Glutamatergic neuron (in vitro differentiated cells): Measurements from ENCODE around the gene LSMEM2. TPM values are rescaled to one million over a fixed set of nuclear protein-coding genes. Genes with fewer than 3 reads are reported as not detected.
A peak's percentile ranks its signal among the peaks of the same experiment; 100 is the strongest.

ENCODE experiments used
- DNase-seq: peaks from one replicate; pipeline ENCODE4 v3.0.0; 2022
- H3K27ac Mint-ChIP-seq: one replicate; pipeline ENCODE4 v1.8.0; 2020; ENCODE audit warnings: mild to moderate bottlenecking, mixed read lengths, inconsistent platforms; ENCODE audit not compliant: unreplicated experiment
- H3K27me3 Mint-ChIP-seq: one replicate; pipeline ENCODE4 v1.8.0; 2020; ENCODE audit warnings: mild to moderate bottlenecking, moderate library complexity, mixed read lengths, inconsistent platforms; ENCODE audit not compliant: unreplicated experiment
- H3K36me3 Mint-ChIP-seq: one replicate; pipeline ENCODE4 v1.8.0; 2020; ENCODE audit warnings: mild to moderate bottlenecking, mixed read lengths, inconsistent platforms; ENCODE audit not compliant: unreplicated experiment
- H3K4me1 Mint-ChIP-seq: one replicate; pipeline ENCODE4 v1.8.0; 2020; ENCODE audit warnings: mild to moderate bottlenecking, low read depth, mixed read lengths, inconsistent platforms; ENCODE audit not compliant: unreplicated experiment
- H3K4me3 Mint-ChIP-seq: one replicate; pipeline ENCODE4 v1.8.0; 2020; ENCODE audit warnings: mild to moderate bottlenecking, mixed read lengths, inconsistent platforms; ENCODE audit not compliant: unreplicated experiment
- H3K9me3 Mint-ChIP-seq: one replicate; pipeline ENCODE4 v1.8.0; 2020; ENCODE audit warnings: mild to moderate bottlenecking, moderate library complexity, mixed read lengths, inconsistent platforms; ENCODE audit not compliant: unreplicated experiment
- total RNA-seq: library from RNA; stranded (reverse); fragmentation: NEBNext Ultra II Directional; extraction: Animal tissue kit (Norgen Biotek cat#: 25700); gene quantifications from one replicate; pipeline ENCODE4 v1.2.1, GENCODE V29; 2021; ENCODE audit not compliant: unreplicated experiment
- TF ChIP-seq, protein P1 (sequence below): fragments of 200-600 bp; sonication (generic); IDR thresholded peaks from one replicate; pipeline ENCODE4 v1.5.0; 2021; ENCODE audit not compliant: partially characterized antibody, unreplicated experiment

The LSMEM2 gene
- total RNA-seq, 1 donor from 2014 or later = not detected

DNA sequence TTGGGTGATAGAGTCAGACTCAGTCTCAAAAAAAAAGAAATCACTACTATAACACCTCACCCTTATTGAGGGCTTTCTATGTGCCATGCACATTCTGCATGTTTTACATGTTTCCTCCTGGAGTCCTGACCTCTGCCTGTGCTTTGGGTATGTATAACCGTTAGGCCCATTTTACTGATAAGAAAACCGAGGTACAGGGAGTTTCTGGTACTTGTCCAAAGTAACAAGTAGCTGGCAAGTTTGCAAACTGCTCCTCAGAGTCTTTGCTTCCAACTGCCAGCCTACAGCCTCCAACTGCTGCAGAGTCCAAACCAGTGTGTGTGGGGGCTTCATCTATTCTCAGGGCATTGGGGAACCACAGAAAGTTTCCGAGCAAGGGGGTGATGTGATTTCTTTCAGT lies 46.6 kb upstream of the LSMEM2 start:
- no peak for DNase-seq
- H3K27ac Mint-ChIP-seq = no peak overlapping the region
- TF ChIP-seq, protein P1, sequence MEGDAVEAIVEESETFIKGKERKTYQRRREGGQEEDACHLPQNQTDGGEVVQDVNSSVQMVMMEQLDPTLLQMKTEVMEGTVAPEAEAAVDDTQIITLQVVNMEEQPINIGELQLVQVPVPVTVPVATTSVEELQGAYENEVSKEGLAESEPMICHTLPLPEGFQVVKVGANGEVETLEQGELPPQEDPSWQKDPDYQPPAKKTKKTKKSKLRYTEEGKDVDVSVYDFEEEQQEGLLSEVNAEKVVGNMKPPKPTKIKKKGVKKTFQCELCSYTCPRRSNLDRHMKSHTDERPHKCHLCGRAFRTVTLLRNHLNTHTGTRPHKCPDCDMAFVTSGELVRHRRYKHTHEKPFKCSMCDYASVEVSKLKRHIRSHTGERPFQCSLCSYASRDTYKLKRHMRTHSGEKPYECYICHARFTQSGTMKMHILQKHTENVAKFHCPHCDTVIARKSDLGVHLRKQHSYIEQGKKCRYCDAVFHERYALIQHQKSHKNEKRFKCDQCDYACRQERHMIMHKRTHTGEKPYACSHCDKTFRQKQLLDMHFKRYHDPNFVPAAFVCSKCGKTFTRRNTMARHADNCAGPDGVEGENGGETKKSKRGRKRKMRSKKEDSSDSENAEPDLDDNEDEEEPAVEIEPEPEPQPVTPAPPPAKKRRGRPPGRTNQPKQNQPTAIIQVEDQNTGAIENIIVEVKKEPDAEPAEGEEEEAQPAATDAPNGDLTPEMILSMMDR = no peak
- no peak overlapping the region for H3K4me3 Mint-ChIP-seq
- no peaks in the 10 kb centered on the region for H3K36me3 Mint-ChIP-seq
- H3K4me1 Mint-ChIP-seq = peaks cover 18% of the 10 kb centered on the region
- peaks cover 17% of the 10 kb centered on the region for H3K9me3 Mint-ChIP-seq
- H3K27me3 Mint-ChIP-seq = peaks cover 15% of the 10 kb centered on the region

DNA sequence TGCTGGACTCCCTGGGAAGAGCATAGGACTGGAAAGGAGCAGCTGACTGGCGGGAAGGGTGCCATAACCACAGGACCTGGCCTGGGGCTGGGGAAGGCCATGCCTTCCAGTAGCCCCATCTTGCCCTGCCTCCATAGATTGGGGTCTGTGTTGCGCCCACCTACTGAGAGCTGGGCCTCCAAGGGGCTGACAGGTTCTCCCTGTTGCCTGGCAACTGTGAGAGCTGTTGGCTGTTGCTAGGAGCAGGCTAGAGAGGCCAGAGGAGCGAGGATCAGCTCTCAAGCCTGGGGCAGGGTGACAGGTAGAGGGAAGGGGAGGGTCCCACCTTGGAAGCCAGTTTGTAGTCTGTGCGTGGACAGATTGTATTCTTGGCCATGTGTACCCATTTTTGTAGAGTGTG lies 45.7 kb upstream of the LSMEM2 start:
- Mint-ChIP-seq H3K36me3 (no peaks in the 10 kb centered on the region), H3K9me3 (peaks cover 19% of the 10 kb centered on the region), H3K4me3 (peak overlapping the region; percentile 35), H3K27ac (no peak overlapping the region), H3K27me3 (peaks cover 18% of the 10 kb centered on the region), H3K4me1 (peaks cover 16% of the 10 kb centered on the region)
- DNase-seq = no peak
- TF ChIP-seq, protein P1 = no peak

DNA sequence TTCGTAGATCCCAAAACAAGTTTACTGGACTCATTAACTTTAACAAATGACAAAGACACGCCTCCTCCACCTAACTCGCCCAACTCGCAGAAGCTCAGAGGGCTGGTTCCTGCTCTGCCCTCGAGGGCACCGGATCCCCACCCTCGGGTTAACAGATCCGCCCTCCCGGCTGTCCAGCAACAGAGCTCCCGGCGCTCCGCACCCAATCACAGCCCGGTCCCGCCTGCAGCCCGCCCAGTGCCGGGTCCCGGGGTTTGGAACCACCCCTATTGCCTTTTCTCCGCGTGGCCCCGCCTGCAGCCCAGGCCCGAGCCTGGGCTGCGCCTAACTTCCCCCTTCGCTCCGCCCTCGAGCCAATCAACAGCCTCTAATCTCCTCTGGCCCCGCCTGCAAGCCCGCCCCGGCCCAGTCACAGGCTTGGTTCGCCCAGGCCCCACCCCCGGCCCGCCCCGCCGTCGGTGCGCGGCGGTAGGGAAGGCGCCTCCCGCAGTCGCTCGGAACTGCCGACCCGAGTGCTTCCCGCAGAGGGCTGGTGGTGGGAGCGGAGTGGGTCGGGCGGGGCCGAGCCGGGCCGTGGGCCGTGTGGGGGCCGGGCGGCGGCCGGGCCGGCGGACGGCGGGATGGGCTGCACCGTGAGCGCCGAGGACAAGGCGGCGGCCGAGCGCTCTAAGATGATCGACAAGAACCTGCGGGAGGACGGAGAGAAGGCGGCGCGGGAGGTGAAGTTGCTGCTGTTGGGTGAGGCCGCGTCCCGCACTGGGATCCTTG lies 43.0 kb upstream of the LSMEM2 start, which contains the start of gene GNAI2:
Gene GNAI2, plus strand, starts transcription at position 489 of the 768 bp plus-strand sequence. Its CDS starts 132 bp downstream, at position 621.
- Mint-ChIP-seq H3K9me3 (peaks cover 18% of the 10 kb centered on the region), H3K27ac (peak within 1 kb of the TSS; percentile 98), H3K4me1 (peaks cover 29% of the 10 kb centered on the region), H3K27me3 (peaks cover 25% of the 10 kb centered on the region), H3K4me3 (peak within 1 kb of the TSS; percentile 98), H3K36me3 (no peaks in the 10 kb centered on the region)
- TF ChIP-seq, protein P1 = no peak
- peak; percentile 98 for DNase-seq

DNA sequence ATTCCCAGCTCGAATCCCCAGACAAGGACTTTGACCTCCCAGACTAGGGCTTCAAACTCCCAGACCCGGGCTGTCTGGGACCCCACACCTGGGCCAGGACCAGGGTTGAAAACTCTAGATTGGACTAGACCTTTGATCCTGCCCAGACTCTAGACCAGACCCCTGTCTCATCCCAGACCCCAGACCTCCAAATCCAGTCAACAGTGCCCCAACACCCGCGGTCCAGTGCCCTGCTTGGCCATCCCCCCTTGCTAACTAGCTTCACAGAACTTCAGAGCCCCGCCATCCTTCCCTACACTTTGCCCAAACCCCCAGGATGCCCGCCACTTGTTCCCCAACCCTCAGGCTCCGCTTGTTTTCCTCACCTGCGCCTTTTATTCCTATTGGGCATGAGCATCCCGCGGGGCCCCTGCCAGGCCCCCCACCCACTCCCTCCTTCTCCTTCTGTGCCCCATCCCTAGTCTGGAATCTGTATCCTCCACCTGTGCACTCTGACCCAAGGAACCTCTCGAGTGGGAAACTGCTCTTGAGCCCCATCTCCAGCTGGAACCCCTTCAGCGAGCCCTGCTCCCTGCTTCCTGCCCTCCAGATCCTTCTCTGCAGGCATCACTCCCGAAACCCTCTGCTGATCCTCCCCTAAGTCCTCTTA lies 42.3 kb upstream of the LSMEM2 start:
- Mint-ChIP-seq H3K4me3 (peak overlapping the region; percentile 98), H3K36me3 (no peaks in the 10 kb centered on the region), H3K4me1 (peaks cover 34% of the 10 kb centered on the region), H3K9me3 (peaks cover 19% of the 10 kb centered on the region), H3K27ac (peak overlapping the region; percentile 98), H3K27me3 (peaks cover 28% of the 10 kb centered on the region)
- no peak for DNase-seq
- TF ChIP-seq, protein P1 = no peak

DNA sequence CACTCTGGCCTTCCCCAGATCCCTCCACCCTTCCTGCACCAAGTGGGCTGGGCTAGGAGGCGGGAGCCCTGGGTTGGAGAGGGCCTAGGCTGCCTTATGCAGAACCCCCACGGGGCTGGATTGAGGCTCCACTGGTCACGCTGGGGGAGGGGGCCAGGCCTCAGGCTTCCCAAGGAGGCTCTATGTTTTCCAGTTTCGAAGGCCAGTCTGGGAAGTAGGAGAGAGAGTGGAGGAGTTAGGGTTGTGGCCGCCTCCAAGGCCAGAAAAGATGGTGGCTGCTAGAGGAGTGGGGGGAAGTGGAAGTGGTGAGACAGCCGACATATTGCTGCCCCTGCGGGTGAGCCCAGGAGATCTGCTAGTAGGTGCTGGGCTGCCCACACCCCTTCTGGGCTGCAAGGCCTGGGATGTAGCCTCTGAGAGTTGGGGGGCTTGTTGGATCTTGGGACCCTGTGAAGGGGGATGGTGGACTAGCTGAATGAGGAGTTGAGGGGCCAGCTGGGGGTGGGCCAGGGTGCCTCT lies 41.7 kb upstream of the LSMEM2 start:
- peaks cover 39% of the 10 kb centered on the region for H3K4me1 Mint-ChIP-seq
- TF ChIP-seq, protein P1 = no peak
- peak; percentile 74 for DNase-seq
- H3K4me3 Mint-ChIP-seq = peak overlapping the region; percentile 98
- peaks cover 20% of the 10 kb centered on the region for H3K9me3 Mint-ChIP-seq
- no peaks in the 10 kb centered on the region for H3K36me3 Mint-ChIP-seq
- peaks cover 29% of the 10 kb centered on the region for H3K27me3 Mint-ChIP-seq
- H3K27ac Mint-ChIP-seq = peak overlapping the region; percentile 98
